ENCODE data around the gene BEGAIN. TPM values are rescaled to one million over a fixed set of nuclear protein-coding genes. Genes with fewer than 3 reads are reported as not detected.

Gene BEGAIN
- total and polyA plus RNA-seq, 9 of the 15 experiments (the other 6 are each of a cell fraction or from before 2014, with no cell fraction given): 0.07 to 0.68 (median 0.55) TPM; not detected in 3

DNA sequence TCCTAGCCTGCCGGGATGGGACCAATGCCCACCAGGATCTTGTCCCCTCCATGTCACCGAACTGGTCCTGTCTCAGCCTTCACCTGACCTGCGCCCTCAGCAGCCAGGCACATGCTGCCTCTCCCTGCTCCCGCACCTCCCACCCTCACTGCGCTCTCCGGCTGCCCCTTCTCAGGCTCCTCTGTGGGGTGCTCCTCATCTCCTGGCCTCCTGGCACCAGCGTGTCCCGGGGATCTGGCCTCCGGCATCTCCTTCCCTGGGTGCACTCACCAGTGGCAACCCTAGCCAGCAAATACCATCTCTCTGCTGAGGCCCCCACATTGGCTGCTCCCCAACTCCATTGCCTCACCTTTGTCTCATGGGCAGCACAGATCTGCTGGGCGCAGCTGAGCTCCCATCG, 29.0 kb downstream of the BEGAIN start:
- in situ Hi-C loops (cut with MboI) (no loop called here), intact Hi-C loops (cut with micrococcal nuclease) (no loop called here)
- CTCF ChIA-PET (ENCODE audit: low intra/inter-chr PET ratio): no interaction called here
- no peak overlapping the region for H3K4me2 ChIP-seq (ENCODE audit: insufficient read depth, low read length)
- no TSS peak for BruUV-seq (replicated peaks)
- H4K20me1 ChIP-seq (replicated peaks; ENCODE audit: control insufficient read depth, insufficient read depth, low read length): no peaks in the 10 kb centered on the region; the same call in 1 of the 2 replicates
- POLR2A ChIA-PET: interaction anchor here (0.6 kb wide), 1 partner anchor 543 kb away, joined by 3 read pairs; no protein-coding TSS in a partner anchor
- DNase-seq (ENCODE audit: extremely low read depth in 1 of 4, low spot score in 3 of 4) (no peak), FAIRE-seq (no peak), ATAC-seq (no peak)
- H3K27me3 ChIP-seq (ENCODE audit: control insufficient read depth in 2 of 2, insufficient read depth in 2 of 2, low read length in 2 of 2): peaks cover 13 to 45% of the 10 kb centered on the region in 2 experiments; a peak in 4 of 5 replicates
- H3K9ac ChIP-seq (ENCODE audit: insufficient read depth in 1 of 2, low read depth in 2 of 2, low read length in 2 of 2): no peak overlapping the region
- H3K9me1 ChIP-seq (ENCODE audit: control insufficient read depth, insufficient read depth, low read length): no peaks in the 10 kb centered on the region
- H2AFZ ChIP-seq (ENCODE audit: low read depth, low read length): no peak overlapping the region
- peaks cover 5 to 46% of the 10 kb centered on the region in 2 experiments for H3K4me1 ChIP-seq (replicated peaks in 1 of 2; ENCODE audit: control insufficient read depth in 2 of 2, insufficient read depth in 2 of 2, low read length in 2 of 2)
- no peaks in the 10 kb centered on the region for H3K79me2 ChIP-seq (ENCODE audit: control insufficient read depth, insufficient read depth, low read length)
- no peak overlapping the region for H3K27ac ChIP-seq (ENCODE audit: extremely low read depth, low read depth, low read length)
- WGBS (ENCODE audit: insufficient coverage, low coverage, missing lambda C conversion rate): 3% methylated on average over 10 of the region's 11 CpGs
- H3K36me3 ChIP-seq (ENCODE audit: control insufficient read depth, insufficient read depth, low read length): no peaks in the 10 kb centered on the region
- H3K9me3 ChIP-seq (replicated peaks; ENCODE audit: control insufficient read depth, insufficient read depth, low read depth, low read length): no peaks in the 10 kb centered on the region
- no peak overlapping the region for H3K4me3 ChIP-seq
- TF ChIP-seq, protein P1, sequence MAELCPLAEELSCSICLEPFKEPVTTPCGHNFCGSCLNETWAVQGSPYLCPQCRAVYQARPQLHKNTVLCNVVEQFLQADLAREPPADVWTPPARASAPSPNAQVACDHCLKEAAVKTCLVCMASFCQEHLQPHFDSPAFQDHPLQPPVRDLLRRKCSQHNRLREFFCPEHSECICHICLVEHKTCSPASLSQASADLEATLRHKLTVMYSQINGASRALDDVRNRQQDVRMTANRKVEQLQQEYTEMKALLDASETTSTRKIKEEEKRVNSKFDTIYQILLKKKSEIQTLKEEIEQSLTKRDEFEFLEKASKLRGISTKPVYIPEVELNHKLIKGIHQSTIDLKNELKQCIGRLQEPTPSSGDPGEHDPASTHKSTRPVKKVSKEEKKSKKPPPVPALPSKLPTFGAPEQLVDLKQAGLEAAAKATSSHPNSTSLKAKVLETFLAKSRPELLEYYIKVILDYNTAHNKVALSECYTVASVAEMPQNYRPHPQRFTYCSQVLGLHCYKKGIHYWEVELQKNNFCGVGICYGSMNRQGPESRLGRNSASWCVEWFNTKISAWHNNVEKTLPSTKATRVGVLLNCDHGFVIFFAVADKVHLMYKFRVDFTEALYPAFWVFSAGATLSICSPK (IDR thresholded peaks at IDR 0.05; ENCODE audit: borderline replicate concordance): no peak
- TF ChIP-seq PHF8 (IDR thresholded peaks at IDR 0.05; ENCODE audit: borderline replicate concordance, low read length): no peak
- TF ChIP-seq, protein P2, sequence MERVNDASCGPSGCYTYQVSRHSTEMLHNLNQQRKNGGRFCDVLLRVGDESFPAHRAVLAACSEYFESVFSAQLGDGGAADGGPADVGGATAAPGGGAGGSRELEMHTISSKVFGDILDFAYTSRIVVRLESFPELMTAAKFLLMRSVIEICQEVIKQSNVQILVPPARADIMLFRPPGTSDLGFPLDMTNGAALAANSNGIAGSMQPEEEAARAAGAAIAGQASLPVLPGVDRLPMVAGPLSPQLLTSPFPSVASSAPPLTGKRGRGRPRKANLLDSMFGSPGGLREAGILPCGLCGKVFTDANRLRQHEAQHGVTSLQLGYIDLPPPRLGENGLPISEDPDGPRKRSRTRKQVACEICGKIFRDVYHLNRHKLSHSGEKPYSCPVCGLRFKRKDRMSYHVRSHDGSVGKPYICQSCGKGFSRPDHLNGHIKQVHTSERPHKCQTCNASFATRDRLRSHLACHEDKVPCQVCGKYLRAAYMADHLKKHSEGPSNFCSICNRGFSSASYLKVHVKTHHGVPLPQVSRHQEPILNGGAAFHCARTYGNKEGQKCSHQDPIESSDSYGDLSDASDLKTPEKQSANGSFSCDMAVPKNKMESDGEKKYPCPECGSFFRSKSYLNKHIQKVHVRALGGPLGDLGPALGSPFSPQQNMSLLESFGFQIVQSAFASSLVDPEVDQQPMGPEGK (CRISPR knock-in tag; IDR thresholded peaks at IDR 0.05; ENCODE audit: borderline replicate concordance): no peak
- TF ChIP-seq, protein P3, sequence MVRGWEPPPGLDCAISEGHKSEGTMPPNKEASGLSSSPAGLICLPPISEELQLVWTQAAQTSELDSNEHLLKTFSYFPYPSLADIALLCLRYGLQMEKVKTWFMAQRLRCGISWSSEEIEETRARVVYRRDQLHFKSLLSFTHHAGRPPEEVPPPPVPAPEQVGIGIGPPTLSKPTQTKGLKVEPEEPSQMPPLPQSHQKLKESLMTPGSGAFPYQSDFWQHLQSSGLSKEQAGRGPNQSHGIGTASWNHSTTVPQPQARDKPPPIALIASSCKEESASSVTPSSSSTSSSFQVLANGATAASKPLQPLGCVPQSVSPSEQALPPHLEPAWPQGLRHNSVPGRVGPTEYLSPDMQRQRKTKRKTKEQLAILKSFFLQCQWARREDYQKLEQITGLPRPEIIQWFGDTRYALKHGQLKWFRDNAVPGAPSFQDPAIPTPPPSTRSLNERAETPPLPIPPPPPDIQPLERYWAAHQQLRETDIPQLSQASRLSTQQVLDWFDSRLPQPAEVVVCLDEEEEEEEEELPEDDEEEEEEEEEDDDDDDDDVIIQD (CRISPR knock-in tag; IDR thresholded peaks at IDR 0.05): no peak
- no peak for TF ChIP-seq ZBTB26 (CRISPR knock-in tag; IDR thresholded peaks at IDR 0.05)
- TF ChIP-seq ATF4 (CRISPR knock-in tag; IDR thresholded peaks at IDR 0.05): no peak
- TF ChIP-seq ZNF174 (CRISPR knock-in tag; IDR thresholded peaks at IDR 0.05): no peak
- TF ChIP-seq, protein P4, sequence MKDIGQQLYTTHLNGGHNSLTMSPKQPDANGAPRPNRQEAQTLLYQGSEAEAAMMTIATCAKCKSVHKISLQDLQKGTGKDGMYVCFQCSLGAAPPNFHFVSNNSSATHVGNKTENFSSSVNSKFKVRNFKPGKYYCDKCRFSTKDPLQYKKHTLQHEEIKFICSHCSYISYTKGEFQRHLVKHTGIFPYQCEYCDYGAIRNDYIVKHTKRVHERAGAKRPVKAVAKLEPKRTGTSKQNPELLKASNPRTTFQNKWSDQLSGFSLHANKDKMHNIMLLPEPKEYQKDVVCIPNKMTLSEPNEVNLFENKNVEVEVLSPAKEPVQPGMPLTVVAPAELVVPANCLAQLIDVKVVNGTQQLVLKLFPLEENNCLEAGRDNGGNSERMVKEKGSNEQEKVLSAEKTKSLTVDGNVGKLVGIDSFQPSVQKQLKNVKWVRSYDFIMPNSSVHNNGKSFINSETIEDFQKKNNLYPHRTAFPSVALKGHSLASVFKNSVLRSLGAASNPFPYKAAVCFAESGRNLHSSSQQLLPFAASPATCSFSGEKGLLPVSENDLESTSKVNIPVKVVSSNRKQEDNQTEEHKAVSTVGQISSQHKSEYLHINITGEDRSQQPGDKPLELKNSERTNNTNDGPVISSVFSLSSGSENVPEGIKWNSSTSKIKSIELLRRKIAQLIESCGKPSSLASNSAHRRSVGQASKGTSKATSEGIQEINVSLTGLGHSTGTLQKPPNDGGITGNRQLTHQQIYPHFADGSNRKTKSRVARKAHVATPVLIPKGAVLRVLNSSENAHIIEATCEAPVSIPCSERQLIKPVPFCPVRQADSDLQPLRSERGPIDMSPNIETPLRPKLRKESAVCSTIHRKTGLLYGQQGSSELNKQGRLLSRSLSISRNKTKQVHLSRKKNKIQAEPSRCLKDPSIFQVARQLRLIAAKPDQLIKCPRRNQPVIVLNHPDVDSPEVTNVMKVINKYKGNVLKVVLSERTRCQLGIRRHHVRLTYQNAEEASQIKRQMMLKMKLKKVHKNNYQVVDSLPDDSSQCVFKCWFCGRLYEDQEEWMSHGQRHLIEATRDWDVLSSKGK (CRISPR knock-in tag; IDR thresholded peaks at IDR 0.05): no peak
- no peak for TF ChIP-seq SIX5 (IDR thresholded peaks at IDR 0.05; ENCODE audit: borderline replicate concordance in 1 of 2, insufficient read depth in 1 of 2, low read depth in 1 of 2, low read length in 2 of 2)

Measured in K562 (cell line).